Umbilical cord (tissue), 2 donors: ENCODE results near the gene TTLL13. TPM values are rescaled to one million over a fixed set of nuclear protein-coding genes. Genes with fewer than 3 reads are reported as not detected.
"Not testable (repeated sequence)": the region's sequence is repeated elsewhere in the genome, so short reads cannot be mapped to it uniquely, and the experiment has no call there.

ENCODE experiments used
- DNase-seq: peaks from one replicate; pipeline ENCODE4 v3.0.0-alpha.2; 2015; ENCODE audit warnings: low spot score
- total RNA-seq: library from RNA; depleted of rRNA; stranded (reverse); fragments of >200 nt; gene quantifications from one replicate; pipeline ENCODE4 v1.2.3, GENCODE V29; 2014; ENCODE audit warnings: low replicate concordance; ENCODE audit not compliant: insufficient read depth

Gene TTLL13
- total RNA-seq, 1 donor from 2014 or later: not detected

DNA sequence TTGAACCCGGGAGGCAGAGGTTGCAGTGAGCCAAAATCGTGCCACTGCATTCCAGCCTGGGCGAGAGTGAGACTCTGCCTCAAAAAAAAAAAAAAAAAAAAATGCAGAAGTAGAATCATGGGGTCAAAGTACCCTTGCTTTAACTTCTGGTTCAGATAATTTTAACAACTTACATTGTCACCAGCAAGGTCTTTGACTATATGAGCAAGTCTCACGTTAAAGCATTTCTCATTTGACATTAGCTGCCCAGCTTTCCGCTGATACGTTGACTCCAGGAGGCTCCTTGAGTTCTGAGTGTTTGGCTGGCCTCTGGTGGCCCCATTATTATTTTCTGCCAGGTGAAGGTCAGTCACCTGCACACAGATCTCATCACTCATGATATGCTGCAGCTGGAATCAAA is 32.3 kb downstream of the TTLL13 start:
- DNase-seq: not testable (repeated sequence)

DNA sequence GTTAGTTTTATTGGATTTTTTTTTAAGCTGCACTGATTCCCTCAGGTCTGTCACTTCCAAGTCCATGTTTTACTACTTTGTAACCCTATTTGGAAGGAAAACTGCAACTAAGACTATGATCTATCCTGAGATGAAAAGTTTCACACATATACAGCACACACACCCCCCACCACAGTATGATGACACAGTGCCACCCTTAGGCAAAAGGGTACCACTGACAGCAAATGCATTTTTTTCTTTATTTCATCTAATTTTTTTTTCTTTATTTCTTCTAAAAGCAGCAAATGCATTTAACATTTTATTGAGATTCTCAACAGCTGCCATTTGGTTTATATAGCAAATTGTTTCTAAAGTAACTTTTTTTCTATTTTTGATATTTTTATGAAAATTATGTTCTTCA is 37.3 kb downstream of the TTLL13 start:
- DNase-seq: no peak

DNA sequence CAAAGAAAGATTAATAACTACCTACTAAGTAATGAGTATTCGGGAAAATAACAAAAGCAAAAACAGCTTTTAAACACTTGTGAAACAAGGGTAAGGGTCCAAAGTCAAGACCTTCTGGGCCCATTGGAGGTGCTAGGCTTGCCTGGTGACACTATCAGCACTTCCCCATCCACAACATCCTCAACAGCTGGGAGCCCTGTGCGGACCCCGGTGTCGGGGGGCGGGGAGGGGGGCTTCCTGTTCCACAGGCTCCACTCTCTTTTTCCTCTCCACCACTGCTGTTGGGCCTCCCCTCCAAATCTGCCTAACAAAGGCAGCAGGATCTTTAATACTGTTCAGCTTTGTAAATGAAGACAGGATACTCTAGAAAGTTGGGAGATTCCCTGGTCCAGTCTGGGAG is 37.7 kb downstream of the TTLL13 start:
- no peak for DNase-seq

GRCh38 chr15:90287946-90288345 is 38.6 kb downstream of the TTLL13 start:
- no peak for DNase-seq

- no peak for DNase-seq
Observed at GRCh38 chr15:90291679-90292356, 42.5 kb downstream of the TTLL13 start.

DNA sequence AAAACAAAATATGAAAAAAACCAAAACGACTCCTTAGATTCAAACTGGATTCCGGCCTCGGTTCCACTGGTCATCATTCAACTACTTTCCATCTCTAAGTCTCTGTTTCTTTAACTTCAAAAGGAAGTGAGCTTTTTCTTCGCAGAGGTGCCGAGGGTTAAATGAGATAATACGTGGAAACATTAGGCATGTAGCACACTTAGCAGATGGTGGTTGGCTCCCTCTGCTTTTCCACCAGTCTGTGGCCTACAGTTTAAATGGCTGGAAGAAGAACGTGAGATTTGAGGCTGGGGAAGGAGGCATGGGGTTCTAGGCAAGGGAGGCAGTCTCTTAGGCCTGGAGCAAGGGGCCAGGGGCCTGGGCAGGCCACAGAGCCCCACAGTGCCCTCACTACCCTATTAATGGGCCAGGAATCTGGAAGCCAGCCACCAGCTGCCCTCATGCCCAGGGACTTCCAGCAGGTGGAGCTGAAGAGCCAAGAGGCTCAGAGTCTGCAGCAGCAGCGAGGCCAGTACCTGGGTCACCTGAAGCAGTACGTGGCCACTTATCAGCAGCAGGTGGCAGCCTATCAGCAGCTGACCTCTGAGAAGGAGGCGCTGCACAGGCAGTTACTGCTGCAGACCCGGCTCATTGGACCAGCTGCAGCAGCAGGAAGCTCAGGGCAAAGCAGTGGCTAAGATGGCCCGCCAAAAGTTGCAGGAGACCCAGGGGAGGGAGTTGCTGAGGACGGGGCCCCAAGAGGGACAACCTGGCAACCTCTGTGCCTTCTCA is 43.9 kb downstream of the TTLL13 start:
- DNase-seq: peak; percentile 46

DNA sequence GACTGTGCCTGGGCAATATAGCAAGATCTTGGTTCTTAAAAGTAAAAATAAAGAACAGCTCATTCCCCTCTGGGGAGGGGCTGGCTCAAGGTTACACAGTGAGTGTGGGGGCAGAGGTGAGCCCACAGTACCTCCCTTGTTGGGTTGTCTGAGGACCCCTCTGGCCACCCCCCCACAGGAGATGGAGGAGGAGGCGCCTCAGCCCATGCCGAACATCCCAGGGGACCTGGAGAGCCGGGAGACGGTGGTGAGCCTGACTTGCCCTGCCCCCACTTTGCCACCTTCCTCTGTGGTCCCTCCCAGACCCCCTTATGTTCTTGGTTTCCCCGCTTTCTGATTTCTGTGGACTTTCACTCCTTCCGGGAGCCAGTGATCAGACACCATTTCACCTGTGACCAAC is 44.8 kb downstream of the TTLL13 start:
- no peak for DNase-seq

GRCh38 chr15:90294601-90295269 is 45.4 kb downstream of the TTLL13 start:
- DNase-seq: no peak

- no peak for DNase-seq
Observed at GRCh38 chr15:90295270-90295648, 45.9 kb downstream of the TTLL13 start.

- not testable (repeated sequence) for DNase-seq
Observed at GRCh38 chr15:90296316-90296884, 47.0 kb downstream of the TTLL13 start.

DNA sequence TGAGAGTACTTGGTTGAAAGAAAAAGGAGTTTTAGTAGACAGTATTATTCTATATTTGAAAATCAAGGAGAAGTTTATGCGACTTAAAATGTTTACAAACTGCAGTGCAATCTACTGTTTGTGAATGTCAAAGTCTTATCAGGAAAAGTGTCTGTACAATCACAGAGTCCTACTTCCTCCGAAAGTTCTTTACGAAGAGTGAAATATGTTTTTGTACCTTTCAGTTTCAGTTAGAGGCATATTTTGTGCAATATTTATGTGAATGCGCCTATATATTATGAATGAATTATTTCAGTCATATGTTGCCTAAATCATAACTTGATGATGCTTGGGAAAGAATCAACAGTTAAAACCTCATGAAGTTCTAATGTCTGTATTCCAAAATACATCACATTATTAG is 47.7 kb downstream of the TTLL13 start:
- DNase-seq: no peak

GRCh38 chr15:90300541-90300940 is 51.2 kb downstream of the TTLL13 start:
- DNase-seq: no peak

GRCh38 chr15:90300988-90301706 is 51.8 kb downstream of the TTLL13 start:
- peak; percentile 31 for DNase-seq

DNA sequence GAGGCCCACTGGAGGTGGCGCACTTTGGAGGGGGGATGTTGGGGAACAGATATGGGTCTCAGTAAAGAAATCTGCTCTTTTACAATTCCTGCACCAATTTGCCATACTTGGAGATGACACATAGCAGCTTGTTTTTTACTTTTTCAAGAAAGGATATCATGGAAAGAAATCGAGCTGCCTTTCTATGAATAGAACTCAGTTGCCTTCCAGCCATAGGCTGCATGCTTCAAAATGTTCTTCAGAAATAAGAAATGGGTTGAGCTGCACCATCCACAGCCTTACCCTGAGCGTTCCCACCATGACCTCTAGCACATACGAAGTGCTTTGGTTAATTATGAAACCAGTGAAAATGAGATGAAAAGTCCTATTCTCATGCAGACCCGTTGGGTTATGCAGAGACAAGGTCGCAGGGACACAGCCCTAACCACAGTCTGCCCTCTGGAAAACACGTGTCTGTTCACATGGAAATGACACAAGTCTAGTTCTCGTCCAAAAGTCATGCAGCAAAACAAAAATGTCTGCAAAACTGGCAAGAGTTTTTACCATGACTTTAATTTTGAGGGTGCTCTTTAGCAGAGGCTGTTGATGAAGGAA is 52.4 kb downstream of the TTLL13 start:
- DNase-seq: no peak

GRCh38 chr15:90305355-90305754 is 56.0 kb downstream of the TTLL13 start:
- not testable (repeated sequence) for DNase-seq

- DNase-seq: no peak
Observed at GRCh38 chr15:90305932-90306331, 56.6 kb downstream of the TTLL13 start.

DNA sequence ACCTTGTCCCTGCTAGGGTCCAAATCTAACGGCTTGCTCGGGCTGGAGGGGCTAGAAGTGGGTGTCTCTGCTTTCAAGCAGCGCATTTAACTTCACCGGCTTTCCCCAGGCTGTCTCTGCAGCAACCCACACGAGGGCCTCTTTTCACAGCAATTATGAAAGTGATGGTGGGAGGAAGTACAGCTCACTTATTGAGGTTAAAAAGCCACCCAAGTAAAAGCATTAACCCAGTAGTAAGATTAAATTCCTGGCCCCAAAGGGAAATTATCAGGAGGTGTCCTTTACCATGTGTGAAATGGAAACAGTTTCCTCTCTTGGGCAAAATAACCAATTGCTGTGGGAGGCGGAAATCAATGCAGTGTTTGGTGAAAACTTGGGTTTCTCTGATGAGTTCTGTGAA is 57.2 kb downstream of the TTLL13 start:
- DNase-seq: no peak

DNA sequence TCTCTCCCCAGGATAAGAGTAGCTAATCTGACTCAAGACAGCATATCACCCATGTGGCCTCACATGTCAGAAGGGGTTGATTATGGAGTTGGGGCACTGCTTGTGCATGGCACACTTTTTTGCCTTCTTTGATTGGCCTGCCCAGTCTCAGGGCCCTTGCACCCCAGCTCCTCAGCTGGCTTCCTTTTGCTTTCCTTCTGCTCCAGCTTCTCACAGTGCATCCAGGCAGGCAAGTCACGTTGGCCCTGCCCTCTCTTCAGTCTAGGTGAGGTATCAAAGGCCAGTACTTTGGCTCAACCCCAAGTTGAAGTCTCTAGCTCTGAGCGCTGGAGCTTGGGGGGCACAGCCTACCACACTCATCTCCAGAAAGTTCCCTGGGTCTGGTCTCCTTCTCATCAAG is 58.3 kb downstream of the TTLL13 start:
- DNase-seq: no peak

DNA sequence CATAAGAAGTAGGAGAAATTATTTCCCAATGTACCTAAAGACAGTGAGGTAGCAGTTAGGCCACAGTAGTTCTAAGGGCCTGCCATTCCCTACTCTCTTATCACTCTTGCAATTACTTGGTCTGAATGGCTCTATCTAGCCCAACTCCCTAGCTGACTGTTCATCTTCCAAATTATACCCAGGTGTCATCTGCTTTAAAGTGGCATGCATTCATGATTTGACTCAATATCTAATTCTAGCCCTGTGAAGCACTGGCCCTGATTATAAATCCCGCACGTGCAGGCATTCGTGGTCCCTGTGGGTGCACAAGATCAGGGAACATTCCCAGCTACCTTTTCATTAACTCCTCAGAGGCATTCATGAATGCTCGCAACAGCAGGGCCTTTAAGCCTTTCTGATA is 59.7 kb downstream of the TTLL13 start:
- DNase-seq: no peak
